GM18873 (cell line): Measurements from ENCODE around the gene FAM53A.
"Not testable (repeated sequence)": the region's sequence is repeated elsewhere in the genome, so short reads cannot be mapped to it uniquely, and the experiment has no call there.

Experiments used
- ATAC-seq: cut with Tn5 transposase; IDR thresholded peaks from one replicate; pipeline ENCODE4 v1.9.1; 2021; ENCODE audit warnings: mild to moderate bottlenecking, moderate library complexity, moderate number of reproducible peaks; ENCODE audit not compliant: unreplicated experiment, low FRiP score

FAM53A gene

DNA sequence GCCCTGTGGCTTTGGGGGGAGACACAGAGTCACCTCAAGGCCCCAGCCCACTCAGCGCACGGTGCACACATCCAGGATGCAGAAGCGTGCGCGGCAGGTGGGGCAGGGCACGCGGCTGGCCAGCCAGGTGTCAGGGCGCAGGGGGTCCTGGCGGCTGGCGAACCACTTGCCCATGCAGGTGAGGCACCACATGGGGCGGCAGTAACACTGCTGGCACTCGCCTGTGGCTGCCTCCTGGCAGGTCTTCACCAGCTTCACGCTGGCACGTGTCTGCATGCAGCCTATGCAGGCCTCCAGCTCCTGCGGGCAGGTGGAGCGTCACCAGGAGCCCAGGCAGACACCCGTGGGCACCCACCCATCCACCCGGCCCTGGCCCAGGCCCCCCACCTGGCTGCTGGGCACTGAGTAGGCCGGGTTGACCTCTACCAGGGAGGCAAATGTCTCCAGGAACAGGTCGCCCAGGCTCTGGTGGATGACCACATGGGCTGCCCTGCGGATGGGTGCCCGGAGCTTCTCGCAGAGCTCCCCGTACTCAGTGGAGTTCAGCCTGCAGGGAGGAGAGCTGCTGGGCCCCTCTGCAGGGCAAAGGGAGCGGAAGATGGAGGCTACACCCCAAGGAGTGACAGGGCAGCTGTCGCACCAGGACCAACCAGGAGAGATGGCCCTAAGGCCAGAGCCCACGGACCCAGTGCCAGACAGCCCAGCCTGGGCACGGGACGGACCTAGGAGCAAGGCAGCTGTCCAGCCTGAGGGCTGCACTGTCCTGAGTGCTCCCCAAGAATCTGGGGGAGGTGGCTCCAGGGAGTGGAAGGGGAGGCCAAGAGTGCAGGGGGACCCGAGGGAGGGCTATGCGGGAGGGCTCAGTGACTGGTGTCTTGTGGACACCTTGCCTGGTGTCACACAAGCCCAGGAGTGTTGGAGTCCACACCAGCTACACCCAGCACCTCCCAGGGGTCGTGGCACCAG is 33.3 kb upstream of the FAM53A start:
- ATAC-seq = no peak

DNA sequence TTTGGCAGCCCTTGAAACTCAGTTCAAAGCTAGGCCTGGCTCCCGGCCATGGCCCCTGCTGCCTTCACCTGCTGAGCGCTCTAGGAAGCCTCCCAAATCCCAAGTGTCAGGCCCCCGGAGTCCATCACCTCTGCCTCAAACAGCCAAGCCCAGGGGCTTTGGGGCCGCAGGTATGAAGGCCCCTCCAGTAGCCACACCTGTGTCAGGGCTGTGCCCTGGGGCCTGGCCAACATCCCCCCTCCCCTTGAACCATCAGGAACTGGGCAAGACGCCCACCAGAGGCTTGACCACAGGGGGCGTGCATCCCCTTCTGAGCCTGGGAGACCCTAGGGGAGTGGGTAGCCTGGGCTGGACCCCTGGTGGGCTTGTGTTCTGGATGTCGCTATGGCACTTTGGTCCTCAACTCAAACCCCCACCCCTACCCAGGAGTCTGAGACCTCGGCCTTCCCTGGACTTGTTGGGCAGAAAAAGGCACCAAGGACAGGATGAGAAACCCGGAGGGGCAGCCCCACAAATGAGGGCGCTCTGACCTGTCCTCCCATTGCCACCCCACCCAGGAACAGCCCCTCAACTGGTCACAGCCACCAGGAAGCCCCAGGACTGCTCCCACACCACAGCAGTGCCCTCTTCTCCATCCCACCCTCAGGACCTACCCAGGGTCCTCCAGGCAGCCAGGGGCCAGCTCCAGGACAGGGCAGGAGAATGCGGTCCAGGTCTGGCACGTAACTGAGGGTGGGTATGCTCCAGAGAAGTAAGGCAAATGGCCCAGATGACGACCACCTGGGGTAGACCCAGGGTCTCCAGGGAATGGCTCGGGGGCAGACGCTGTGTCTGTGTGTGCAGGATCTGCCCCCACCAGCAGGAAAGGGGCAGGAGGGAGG is 32.2 kb upstream of the FAM53A start:
- no peak for ATAC-seq

DNA sequence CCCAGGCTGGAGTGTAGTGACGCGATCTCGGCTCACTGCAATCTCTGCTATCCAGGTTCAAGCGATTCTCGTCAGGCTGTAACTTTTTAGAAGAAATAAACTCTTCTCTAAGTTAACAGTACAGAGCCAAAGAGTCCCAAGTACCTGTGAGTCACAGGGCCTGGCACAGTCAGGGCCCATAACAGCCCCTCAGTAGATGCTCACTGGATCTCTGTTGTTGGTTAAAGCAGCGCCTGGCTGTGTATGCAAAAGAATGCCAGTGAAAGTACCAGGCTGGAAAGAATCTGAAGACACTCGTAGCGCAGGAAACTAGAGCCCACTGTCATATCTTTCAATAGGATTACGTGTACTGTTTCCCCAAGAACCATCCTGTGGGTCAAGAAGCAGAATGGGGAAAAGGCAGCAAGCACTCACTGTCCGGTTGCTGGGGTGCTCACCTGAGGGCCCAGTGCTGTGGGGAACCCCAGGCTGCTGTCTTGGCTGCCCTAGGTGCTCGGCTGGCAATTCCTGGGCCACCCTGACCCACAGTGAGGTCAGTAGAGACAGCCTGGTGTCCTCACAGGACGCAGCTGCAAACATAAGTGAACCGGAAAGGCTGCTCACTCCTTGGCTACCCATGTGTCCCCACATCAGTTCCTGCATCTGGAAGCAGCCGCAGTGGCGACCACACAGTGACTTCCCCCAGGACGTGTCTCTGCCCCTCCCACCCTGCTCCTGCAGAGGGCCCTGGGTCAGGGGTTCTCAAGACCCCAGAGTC is 31.1 kb upstream of the FAM53A start:
- ATAC-seq = no peak

DNA sequence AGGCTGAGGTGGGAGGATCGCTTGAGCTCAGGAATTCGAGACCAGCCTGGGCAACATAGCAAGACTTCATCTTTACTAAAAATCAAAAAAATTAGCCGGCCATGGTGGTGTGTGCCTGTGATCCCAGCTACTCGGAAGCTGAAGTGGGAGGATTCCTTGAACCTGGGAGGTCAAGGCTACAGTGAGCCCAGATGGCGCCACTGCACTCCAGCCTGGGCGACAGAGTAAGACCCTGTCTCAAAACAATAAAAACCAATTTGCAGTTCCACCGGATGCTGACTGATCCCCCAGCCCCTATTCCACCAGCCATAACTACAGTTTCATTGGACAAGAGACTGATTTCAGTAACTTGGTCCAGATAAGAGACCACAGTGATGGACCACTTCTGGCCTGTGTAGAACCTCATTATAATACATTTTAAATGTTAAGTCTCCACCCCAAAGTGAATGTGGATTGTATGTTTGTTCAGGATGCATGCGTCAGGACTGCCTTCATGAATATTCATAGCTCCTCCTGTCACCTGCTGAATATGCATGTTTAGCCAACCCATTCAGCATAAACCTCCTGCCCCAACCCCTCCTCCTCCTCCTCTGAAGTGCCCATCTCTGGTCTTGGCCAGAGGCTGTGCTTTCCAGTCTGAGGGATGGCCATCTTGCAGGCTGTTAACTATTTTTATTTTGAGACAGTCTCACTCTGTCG is 30.3 kb upstream of the FAM53A start:
- ATAC-seq = no peak

DNA sequence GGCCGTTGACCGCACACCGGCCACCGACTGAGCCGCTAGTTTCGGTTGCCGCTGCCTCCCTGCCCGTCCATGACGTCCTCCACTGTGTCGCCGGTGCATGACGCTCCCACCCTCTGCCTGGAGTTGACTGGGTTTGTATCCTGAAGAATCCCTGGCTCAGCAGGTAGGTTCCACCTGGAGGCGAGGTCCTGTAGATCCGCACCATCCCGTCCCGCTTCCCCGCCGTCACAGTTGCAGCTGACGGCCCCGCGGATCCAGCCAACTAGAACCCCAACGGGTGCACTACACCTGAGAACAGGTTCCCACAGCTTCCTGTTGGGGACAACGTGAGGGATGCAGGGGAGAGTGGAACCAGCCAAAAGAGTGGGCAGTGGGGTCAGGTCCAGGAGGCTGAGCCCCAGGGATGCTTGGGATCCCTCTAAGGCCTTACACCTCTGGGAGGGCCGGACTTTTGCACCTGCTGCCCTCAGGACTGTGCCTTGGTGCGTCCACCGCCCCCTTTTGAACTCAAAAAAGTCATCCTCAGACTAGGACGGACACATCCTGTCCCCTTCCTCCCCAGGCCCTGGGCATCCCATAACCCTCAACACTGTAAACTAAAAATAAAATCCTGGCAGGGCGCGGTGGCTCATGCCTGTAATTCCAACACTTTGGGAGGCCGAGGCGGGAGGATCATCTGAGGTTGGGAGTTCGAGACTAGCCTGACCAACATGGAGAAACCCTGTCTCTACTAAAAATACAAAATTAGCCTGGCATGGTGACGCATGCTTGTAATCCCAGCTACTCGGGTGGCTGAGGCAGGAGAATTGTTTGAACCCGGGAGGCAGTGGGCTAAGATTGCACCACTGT is 29.1 kb upstream of the FAM53A start:
- ATAC-seq = peak; percentile 3

DNA sequence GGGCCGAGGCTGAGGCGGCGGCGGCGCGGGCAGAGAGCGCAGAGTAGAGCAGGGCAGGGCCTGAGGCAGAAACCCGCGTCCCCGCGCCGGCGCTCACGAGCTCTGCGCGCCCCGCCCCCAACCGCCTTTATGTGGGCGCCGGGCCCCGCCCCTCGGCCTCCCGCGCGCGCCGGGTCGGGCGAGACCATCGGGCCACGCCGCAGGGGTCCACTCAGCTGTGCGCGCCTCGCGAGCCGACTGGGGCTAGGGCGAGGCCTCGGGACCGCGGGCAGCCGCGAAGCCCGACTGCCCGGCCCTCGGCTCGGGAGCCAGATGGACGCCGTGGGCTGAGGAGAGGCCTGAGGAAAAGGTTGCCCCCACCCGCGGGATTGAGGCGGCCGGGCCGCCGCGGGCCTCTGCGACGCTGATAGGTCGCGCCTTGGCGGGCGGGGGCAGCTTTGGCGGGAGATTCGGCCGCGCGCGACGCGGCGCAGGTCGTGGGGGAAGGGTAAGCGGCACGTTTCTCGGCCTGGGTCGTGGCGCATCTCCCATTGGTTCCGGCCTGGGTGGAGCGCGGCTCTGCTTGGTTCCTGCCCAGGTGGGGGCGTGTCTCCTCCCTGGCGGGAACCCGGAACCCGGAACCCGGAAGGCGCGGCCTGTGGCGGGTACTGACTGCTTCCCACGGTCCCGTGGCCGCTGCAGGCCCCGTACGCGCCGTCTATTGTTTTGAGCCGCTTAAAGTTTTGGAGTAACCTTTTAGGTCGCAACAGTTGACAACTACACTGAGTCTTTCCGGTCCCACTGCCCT is 28.3 kb upstream of the FAM53A start, which contains the start of gene SLBP:
Gene SLBP, minus strand, starts transcription at position 104 of the 787 bp plus-strand sequence. CDS start 131 bp downstream, outside the sequence.
- peak; percentile 61 for ATAC-seq

DNA sequence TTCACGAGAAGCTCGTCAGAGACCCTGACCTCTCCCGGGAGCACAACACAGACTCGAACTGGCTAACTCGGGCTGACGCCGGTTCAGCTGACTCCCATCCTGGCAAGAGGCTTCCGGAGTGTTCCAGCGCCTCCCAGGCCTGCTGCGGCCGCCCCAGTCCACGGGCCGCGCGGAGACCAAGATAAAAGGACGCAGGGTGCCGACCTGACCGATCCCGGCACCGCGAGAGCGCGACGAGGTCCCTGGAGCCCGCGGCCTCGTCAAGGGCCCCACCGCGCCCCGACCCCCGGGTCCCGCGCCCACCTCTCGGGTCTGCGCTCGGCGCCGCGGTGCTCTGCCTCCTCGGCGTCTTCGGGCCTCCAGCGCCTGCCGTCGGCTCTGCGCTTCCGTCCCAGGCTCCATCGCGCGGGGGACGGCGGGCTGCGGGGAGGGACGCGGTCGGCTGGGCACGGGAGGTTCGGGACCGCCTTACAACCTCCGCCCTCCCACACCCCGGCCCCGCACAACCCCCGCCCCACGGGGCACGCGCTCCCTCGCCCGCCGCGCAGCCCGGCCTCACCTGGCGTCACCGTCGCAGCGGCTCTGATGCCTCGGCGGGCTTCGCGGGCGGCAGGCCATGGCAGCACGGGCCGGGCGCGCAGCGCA is 27.6 kb upstream of the FAM53A start:
- peak; percentile 6 for ATAC-seq

DNA sequence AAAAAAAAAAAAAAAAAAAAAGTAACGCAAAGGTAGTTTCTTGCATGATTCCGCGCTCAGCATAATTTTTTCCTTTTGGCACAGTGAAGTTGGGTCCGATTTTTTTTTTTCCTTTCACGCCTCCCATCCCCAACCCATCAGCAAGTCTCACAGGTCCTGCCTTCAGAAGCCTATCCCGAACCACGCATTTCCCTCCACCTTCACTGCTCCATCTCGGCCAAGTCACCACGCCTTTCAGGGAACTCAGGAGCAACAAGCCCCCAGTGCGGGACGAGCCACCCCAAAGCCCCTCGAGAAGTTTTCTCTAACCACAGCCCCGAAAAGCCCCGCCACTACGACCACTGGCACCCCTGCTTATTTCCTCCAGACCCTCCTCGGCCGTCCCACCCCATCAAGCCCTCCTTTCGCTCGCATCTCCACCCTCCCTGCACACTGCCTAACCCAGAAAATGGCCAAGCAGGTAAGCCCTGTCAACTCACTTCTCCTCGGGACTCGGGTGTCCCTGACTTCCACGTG is 27.0 kb upstream of the FAM53A start:
- ATAC-seq = no peak

DNA sequence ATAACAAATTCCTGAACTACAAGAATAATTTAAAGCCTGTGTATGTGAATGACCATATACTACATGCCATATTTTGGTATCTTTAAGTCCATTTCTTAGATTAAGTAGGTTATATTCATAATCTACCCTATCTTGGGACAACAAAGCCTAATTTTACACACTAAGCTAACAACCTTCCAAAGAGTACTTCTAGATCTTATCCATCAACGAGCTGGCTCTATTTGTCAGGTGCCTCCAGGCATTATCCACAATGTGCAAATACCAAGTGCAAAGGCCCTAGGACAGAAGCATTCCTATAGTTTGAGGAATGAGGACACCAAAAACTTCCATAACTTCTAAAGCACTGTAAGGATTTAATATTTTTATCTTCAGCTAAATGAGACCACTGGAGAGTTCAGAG is 24.5 kb upstream of the FAM53A start:
- ATAC-seq = no peak

DNA sequence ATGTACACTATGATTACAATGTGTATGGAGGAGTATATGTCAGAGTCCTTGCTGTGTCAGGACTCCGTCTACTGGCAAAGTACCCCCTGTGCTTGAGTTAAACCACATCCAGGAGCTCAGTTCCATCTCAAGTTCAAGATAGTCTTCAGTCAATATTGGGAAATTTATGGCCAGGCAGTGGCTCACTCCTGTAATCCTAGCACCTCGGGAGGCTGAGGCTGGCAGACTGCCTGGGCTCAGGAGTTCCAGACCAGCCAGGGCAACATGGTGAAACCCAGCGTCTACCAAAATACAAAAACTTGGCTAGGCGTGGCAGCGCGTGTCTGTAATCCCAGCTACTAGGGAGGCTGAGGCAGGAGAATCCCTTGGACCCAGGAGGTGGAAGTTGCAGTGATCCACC is 22.2 kb upstream of the FAM53A start:
- no peak for ATAC-seq

DNA sequence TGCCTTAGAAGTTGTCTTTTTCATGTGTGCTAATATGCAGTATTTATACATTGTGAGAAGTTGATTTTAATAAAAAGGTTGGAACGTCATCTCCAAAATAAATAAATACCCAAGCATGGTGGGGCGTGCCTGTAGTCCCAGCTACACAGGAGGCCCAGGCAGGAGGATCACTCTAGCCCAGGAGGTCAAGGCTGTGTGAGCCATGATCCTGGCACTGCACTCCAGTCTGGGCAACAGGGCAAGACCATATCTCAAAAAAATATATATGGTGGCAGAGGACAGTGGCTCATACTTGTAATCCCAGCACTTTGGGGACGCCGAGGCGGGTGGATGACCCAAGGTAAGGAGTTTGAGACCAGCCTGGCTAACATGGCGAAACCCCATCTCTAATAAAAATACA is 21.6 kb upstream of the FAM53A start:
- no peak for ATAC-seq

DNA sequence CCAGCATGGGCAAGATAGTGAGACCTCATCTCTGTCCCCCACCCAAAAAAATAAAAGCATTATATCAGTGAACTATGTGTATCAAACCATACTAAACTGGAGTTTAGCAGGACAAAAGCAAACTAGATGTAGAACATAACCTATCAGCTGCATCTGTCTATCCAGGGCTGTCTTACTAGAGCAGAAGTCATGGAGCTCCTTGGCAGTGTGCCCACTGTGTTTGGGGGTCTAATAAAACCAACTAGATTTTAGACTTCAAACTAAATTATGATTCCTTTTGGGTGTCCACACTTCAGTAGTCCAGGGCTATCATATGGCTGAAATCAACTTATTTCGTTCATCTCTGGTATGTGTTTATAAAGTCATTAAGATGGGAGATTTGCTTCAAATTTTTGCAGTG is 19.8 kb upstream of the FAM53A start:
- ATAC-seq = no peak

DNA sequence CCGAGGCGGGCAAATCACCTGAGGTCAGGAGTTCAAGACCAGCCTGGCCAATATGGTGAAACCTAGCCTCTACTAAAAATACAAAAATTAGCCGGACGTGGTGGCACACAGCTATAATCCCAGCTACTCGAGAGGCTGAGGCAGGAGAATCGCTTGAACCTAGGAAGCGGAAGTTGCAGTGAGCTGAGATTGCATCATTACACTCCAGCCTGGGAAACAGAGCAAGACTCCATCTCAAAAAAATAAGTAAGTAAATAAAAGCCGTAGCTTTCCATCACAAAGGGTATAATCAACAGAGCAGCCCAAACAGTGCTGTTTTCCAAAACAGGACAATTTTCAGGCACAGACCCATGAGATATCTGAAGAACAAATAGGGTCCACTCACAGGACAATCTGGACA is 17.6 kb upstream of the FAM53A start:
- ATAC-seq = not testable (repeated sequence)

DNA sequence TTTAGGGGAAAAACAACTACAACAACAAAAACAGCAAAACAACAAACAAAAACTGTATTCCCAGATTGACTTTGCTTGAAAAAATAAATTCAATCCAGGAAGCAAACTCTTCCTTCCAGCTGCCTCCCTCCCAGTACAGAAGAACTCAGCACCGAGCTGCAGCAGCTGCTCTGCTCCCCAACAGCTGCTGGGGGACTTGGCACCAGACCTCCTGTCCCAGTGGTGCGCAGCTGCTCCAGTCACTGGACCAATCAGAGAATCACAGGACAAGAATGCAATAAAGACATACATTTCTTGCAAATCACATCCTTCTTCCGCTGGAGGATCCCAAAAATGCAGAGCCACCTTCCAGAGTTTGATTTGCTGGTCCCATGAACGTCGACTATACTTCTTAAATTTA is 11.8 kb upstream of the FAM53A start:
- ATAC-seq = no peak

DNA sequence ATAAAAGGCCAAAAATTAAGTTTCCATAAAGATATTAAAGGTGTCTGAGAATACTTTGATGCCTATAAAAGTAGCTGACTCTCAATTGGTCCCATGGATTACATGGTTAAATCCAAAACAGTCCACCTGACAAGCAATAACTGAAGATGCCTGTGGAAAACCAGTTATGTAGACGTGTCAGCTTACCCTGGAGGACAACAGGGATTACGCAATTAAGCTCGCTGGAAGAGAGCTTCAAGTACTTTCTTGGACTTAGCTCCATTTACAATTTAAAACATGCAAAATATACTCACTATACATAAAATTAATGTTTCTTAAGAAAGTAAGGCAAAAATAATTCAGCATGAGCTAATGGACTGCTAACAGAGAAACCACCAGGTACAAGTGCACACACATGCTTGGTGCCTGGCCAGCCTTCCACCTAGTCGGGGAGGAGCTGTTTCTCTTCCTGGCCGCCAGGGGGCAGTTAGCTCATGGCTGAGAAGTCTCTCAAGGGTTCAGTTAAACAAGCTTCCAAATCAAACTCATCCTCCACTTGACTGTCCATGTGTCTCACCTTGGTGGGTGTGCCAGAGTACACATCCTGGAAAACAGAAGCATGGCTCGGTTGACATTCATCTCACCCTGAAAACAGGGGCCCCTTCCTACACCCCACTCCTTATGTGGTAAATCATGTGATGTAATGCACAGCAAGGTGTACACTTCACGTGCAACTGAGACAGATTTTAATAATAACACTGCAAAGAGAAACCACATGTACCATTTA is 9.2 kb upstream of the FAM53A start:
- ATAC-seq = no peak

DNA sequence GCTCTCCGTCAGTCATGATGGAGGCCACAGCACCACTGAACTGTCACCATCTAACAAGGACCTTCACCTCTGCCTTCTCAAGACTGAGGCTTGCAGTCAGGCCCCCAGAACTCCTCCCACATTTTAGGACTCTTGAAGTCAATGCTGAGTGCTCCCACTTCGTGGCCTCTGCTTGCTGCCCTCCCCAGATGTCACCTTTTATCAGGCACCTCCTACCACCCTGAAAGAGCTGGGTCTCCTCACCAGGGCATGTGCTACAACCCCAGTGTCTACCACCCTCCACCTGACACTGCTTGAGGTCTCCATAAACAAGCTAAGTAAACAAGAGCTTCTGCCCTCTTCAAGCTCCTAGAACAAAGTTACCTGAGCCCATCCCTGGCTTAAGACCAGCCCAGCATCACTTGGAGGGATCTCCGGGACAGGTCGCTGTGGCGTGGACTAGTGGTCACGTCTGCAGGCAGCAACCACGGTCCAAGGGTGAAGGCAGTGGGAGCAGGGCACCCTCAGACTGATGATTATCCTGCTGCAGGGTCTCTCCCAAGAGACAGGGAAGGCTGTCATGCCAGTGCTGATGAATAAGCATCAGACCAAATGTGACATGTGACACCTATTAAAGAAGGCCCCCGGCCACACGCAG is 7.7 kb upstream of the FAM53A start:
- ATAC-seq = no peak
